GM18505 (cell line): Measurements from ENCODE around the gene SCAF8.
"Not testable (repeated sequence)": the region's sequence is repeated elsewhere in the genome, so short reads cannot be mapped to it uniquely, and the experiment has no call there.

ENCODE experiments used
- ATAC-seq: cut with Tn5 transposase; IDR thresholded peaks from one replicate; pipeline ENCODE4 v1.9.1; 2021; ENCODE audit not compliant: unreplicated experiment
- POLR2A ChIP-seq: IDR thresholded peaks from 4 replicates; pipeline ENCODE4 v1.6.1; 2011; ENCODE audit warnings: borderline replicate concordance; ENCODE audit not compliant: insufficient read depth, insufficient read length; ENCODE audit errors: extremely low read depth

Gene SCAF8

DNA sequence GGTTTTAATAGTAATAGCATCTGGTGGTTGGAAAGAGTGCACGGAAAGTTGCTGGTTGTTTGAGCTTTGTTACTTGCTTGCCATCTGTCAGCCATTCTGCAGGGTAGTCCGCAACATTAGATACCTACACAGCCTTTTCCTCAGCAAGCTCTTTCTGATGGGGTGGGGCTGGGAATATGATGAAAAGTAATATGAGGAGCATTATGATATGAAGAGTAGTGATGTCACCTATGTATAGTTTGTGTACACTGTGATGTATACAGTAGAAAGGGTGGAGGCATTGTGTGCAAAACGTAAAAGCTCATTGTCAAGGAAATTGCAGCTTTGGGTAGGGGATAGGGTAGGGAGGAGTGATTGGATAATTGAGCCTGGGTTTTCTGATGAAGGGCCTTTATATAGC is 16.1 kb downstream of the SCAF8 start:
- no peak for ATAC-seq
- no peak for TF ChIP-seq POLR2A

DNA sequence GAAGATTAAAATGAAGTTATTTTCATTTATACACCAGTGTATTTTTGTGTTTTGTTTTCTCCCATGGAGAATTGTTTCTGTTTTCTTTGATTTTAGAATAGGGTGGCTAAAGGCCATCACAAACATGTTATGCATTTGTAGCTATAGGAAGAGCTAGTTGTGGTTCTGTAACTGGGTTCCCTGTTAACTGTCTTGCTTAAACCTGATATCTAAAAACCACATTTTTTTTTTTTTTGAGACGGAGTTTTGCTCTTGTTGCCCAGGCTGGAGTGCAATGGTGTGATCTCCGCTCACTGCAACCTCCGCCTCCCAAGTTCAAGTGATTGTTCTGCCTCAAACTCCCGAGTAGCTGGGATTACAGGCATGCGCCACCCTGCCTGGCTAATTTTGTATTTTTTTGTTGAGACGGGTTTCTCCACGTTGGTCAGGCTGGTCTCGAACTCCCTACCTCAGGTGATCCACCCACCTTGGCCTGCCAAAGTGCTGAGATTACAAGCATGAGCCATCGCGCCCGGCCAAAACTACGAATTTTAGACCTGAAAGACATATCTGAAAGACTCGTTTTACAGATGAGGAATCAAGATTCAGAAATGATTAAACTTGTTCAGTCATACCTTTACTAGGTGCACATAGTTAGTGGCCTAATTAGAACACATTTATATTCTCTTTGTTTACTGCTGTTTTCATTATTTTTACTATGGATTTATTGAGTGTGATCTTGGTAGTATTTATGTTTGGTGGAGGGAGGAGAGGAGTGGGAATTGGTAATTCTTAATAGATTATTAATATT is 18.0 kb downstream of the SCAF8 start:
- no peak for TF ChIP-seq POLR2A
- no peak for ATAC-seq

DNA sequence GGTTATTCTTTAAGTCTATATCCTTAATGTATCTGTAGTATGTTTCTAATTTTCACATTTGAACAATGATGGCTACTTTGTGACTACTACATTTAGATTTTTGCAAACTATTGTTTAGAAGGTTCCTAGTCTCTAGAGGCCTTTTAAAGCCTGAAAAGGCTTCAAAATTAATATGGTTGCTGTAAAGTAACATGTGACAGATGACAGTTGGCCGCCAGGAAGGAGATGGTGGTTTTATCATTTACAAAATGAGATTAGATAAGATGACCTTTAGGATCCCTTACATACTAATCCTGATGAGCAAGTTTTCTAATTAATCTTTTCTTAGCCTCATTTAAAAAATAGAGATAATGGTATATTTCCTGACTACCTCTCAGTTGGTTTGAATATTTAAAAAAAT is 18.8 kb downstream of the SCAF8 start:
- no peak for TF ChIP-seq POLR2A
- no peak for ATAC-seq

DNA sequence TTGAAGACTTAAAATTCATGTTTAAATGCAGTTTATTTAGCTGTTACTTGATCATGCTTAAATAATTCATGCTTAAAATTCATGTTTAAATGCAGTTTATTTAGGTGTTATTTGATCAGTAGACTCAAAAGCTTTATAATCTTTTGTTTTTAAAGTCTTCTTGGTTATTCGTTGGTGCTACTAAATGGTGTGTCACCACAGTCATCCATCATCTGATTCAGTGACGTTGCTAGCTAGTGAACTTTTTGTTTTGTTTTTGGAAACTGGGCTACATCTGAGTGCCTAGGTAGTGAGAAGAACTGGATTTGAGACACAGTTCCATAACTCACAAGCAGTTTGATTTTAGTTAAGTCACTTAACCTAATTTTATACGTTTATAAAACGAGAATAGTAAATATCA is 20.9 kb downstream of the SCAF8 start:
- TF ChIP-seq POLR2A, result no peak
- no peak for ATAC-seq

- no peak for TF ChIP-seq POLR2A
Observed at GRCh38 chr6:154757352-154758050, 24.3 kb downstream of the SCAF8 start.

GRCh38 chr6:154758125-154758524 is 24.9 kb downstream of the SCAF8 start:
- ATAC-seq, result no peak

More at GRCh38 chr6:154757352-154758050, 24.3 kb downstream of the SCAF8 start:
- no peak for ATAC-seq

DNA sequence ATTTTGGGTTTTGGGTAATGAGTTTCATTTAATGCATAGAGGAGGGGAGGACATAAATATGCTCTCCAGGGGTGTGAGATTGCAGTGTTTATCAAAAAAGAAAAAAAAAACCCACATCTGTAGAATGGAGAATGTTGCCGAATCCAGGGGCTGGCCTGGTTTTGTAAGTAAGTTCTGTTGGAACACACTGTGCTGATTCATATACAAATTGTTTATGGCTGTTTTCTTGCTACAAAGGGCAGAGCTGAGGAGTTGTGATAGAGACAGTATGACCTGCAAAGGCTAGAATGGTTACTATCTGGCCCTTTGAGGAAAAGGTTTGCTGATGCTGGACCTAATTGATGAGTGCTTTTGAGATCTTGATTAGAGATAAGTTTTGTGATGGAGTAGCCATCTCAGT is 30.4 kb downstream of the SCAF8 start:
- ATAC-seq, result no peak
- TF ChIP-seq POLR2A, result no peak

More at GRCh38 chr6:154758125-154758524, 24.9 kb downstream of the SCAF8 start:
- no peak for TF ChIP-seq POLR2A

DNA sequence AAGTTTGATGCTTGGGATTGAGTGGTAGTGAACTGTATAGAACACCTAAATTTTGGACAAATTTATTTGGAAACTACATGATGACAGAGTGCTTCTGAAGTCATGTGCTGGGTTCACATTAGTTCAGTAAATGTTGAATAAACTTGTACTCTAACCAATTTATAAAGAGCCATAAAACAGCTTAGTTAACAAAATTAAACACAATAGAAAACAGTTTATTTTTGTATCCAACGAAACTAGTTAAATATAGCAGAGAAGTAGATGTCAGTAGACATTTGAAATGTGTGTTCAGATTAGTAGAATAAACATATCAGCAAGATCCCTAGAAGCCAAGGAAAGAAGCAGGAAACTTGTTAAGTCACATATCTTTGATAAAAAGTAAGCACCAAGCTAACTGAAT is 32.1 kb downstream of the SCAF8 start:
- ATAC-seq, result no peak
- TF ChIP-seq POLR2A, result no peak

DNA sequence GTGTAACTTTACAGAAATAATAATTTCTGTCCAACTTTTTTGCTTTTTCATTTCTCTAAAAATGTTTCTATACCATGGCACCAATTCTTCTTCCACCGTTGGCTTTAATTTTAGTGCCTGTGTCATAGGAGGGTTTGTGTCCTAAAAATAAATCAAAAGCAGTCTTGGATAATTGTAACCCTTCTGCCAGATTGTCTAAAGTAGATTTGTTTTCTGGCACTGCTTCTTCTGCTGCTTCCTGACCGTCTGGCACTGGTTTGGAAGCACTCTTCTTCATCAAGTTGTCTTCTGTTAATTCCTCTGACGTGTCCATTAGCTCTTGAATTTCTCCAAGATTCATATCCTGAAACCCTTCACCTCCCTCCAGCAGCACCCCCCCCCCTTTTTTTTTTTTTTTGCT is 33.1 kb downstream of the SCAF8 start:
- TF ChIP-seq POLR2A, result no peak
- ATAC-seq, result no peak

DNA sequence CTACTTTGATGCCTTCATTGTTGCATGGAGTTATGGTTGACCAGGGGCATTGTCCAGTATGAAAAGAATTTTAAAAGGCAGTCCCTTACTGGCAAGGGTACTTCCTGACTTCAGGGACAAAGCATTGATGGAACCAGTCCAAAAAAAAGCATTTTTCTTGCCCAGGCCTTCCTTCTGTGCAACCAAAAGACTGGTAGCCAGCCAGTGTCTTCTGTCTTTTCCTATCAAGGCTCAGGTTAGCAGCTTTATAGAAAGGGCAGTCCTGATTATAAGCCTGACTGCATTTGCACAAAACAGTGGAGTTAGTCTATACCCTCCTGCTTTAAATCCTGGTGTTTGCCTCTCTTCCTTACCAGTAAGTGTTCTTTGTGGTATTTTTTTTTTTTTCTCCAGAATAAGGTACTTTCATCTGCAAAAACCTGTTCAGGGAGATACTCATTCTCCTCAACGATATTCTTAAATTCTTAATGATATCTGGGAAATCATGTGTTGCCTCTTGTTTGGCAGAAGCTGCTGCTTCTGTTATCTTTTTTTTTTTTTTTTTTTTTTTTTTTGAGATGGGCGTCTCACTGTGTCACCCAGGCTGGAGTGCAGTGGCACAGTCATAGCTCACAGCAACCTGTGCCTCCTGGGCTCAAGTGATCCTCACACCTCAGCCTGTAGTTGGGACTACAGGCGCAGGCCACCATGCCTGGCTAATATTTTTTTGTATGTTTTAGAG is 33.9 kb downstream of the SCAF8 start:
- TF ChIP-seq POLR2A, result no peak
- ATAC-seq, result no peak

GRCh38 chr6:154768280-154768679 is 35.1 kb downstream of the SCAF8 start:
- ATAC-seq, result no peak
- no peak for TF ChIP-seq POLR2A

DNA sequence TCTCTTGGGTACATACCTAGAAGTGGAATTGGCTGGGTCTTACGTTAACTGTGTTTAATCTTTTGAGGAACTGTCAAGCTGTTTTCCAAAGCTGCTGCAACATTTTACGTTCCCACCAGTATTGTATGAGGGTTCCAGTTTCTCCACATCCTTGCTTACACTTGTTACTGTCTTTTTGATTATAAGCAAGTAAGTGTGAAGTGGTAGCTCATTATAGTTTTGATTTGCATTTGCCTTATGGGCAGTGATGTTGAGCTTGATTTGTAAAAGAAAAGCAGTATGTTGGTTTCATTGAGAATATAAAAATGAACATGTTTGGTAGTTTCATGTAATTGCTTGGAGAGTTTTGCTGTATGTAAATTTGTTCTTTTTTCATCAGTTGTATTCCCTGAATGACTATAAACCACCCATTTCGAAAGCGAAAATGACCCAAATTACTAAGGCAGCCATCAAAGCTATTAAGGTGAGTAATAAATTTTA is 40.4 kb downstream of the SCAF8 start:
- TF ChIP-seq POLR2A, result no peak
- ATAC-seq, result peak; percentile 95

- ATAC-seq, result not testable (repeated sequence)
Observed at GRCh38 chr6:154779157-154779556, 45.9 kb downstream of the SCAF8 start.
